ENCODE measurements around the gene MOB3A.

- TF ChIP-seq FOXA1 (IDR thresholded peaks at IDR 0.05) (no peak), SP1 (IDR thresholded peaks at IDR 0.05) (no peak), NFRKB (IDR thresholded peaks at IDR 0.05) (no peak), FOXM1 (IDR thresholded peaks at IDR 0.05; ENCODE audit: borderline replicate concordance) (no peak), TARDBP (IDR thresholded peaks at IDR 0.05) (no peak), LEF1 (IDR thresholded peaks at IDR 0.05; ENCODE audit: borderline replicate concordance) (no peak), L3MBTL2 (conservative IDR thresholded peaks at IDR 0.05) (no peak), CTBP1 (IDR thresholded peaks at IDR 0.05; ENCODE audit: borderline replicate concordance) (no peak), HDGF (IDR thresholded peaks at IDR 0.05; ENCODE audit: borderline replicate concordance) (no peak), SUZ12 (IDR thresholded peaks at IDR 0.05) (no peak), ZNF384 (IDR thresholded peaks at IDR 0.05) (no peak), BHLHE40 (IDR thresholded peaks at IDR 0.05; ENCODE audit: borderline replicate concordance) (no peak)
Observed at GRCh38 chr19:2040647-2041432, 55.3 kb downstream of the MOB3A start.

Measured in HEK293T (cell line).